HG03280 (cell line): Measurements from ENCODE around the gene MCC.

ENCODE experiments used
- ATAC-seq: cut with Tn5 transposase; IDR thresholded peaks from one replicate; pipeline ENCODE4 v1.9.1; 2021; ENCODE audit warnings: mild to moderate bottlenecking, moderate library complexity; ENCODE audit not compliant: unreplicated experiment

Gene MCC

GRCh38 chr5:113209498-113209897 is 278.8 kb downstream of the MCC start:
- ATAC-seq: no peak

GRCh38 chr5:113205807-113206206 is 282.4 kb downstream of the MCC start:
- ATAC-seq: no peak

DNA sequence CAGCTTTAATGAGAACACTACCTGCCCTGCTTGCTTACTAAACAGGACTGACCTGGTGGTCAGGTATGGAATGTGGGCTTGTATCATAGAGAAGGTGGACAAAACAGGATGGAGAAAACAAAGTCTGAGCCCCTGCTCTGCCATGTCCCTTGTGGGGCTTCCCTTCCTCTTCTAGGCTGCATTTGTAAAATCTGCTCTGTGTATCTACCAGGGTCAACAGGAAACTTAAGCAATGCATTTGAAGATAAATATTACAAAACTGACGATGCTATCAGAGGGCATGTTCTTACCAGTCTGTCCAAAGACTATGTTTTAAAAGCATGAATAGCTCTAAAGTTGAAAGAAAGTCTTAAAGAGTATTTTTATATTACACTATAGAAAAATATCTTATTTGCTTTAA is 282.9 kb downstream of the MCC start:
- ATAC-seq: no peak

DNA sequence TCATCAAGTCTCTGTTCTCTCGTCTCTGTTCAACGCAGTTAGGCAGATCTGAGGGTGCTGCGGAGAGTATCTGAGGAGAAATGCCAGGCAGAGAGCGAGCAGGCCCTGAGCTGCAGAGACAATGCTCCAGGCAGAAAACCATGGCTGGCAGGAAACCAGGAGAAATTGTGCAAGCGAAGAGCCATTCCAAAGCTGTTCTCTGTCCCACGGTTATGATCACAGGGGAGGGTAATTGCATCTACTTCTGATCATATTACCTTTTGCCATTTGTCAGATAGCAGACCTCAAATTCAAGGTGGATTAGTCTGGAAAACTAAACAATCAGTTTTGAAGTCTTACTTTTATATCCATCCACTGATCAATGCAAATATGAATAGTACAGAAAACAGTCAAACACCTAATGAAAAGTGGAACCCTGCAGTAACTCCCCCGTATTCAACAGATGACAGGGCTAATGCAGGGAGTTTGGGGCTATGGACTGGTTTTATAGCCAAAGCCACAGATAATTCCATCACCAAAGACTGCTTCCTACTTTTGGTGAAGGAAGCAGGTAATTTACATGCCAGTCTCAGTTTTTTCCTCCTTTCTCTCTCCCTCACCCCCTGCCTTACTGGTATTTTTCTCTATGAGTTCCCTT is 283.6 kb downstream of the MCC start:
- ATAC-seq: no peak

DNA sequence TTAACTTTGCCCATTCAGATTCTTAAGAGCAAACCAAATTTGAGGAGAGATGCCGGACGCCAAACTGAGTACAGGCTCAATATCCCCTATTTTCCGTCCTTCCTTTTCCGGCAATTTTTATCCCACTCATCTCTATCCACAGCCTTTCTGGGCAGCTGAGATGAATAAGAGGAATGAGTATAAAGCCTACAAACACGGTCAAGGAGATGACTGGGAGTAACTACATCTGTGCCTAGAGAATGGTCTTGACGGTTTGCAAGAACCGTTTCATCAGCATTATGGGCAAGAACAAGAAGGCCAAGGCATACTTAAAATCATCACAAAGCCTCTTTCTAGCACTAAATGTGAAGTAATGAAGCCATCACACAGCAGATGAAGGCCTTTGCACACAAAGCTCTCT is 284.3 kb downstream of the MCC start:
- no peak for ATAC-seq

DNA sequence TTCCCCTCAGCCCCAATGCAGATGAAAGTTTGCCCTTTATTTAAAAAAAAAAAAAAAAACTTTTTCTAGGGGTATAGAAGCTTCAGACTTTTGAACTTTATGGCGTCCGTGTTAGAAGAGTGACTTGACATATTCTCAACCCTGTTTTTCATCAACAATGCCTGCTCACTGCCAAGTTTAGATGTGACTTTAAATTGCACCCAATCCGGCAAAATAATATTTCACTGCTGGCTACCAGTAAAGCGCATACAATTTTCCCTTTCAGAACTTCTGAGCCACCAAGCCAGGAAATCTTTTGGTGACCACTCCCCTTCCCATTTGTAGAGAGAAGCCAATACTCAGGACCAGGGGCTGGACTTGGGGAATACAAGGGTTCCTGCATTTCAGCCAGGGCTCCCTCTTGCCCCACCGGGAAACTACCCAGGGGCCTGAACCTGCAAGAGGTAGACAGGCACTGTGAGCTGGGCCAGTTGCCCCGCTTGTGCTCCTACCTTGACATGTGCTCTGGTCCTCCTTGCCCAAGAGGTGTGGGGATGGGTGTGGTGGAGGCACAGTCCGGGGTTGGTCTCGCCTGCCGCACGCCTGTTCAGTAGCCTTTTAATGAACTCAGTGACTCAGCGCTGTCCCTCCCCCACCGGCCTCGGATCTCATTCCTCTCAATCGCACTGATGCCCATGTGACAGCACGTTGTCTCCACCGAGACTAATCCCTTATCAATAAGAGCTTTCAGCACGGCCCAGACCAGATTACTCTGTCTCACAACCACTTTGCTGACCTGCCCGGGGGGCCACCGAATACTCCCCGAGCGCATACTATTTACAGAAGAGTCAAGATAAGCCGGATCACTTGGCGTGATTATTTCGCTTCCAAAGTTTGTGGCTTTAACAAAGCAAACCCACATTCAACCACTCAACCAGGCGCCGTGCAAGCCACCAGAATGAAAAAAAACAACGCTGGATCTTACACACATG is 285.2 kb downstream of the MCC start:
- ATAC-seq: no peak

DNA sequence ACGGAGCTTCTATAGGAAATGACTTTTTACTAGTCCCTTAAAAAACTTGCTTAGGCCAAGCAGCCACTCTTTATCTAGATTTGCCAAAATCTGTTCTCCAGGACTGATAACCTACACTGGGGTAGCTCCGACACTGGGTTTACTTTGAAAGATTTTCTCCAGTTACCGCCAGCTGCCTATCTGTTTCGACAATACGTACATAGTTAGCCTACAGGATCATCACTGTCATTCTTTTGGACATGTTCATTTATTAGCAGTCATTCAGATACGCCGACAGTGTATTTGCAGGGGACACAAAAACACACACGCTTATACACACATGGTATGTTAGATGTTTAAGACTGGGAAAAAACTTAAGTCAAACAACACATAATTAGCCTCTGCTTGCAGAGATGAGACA is 286.0 kb downstream of the MCC start:
- ATAC-seq: no peak

GRCh38 chr5:113201715-113202114 is 286.5 kb downstream of the MCC start:
- ATAC-seq: no peak

DNA sequence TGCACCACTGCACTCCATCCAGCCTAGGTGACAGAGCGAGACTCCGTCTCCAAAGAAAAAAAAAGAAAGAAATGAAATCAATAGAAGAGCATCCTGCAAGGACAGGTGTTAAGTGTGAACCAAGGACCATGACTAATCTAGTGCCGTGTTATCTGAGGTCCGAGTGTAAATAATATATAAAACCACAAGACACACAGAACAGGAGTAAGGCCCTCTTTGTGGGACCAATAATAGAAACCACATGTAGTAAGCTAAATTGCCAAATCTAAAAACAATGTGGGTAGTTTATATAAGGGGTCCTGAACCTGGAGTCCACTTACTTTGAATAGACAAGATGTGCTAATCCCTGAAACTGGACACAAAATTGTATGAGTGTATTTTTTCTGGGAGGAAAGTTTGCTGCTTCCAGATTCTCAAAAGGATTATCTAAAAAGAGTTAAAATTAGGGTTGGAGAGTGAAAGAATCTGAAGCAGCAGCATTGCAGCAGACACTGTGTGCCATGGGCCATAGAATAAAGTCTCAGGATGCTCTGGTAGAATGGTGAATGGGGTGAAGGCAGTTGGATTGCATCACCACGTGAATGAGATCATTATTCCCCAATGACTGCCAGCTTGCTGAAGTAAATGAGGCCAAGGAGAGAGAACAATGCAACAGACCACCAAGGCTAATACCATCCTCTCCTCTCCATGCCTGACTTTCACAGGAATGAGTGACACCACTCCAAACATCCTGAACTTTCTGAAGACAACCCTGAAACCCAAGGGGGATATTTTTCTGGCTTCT is 288.9 kb downstream of the MCC start:
- no peak for ATAC-seq

- no peak for ATAC-seq
These were observed 290.6 kb downstream of the MCC start for GRCh38 chr5:113197456-113198200.

GRCh38 chr5:113195771-113196170 is 292.5 kb downstream of the MCC start:
- no peak for ATAC-seq

- ATAC-seq: no peak
These were observed 293.0 kb downstream of the MCC start for GRCh38 chr5:113195251-113195650.

- no peak for ATAC-seq
These were observed 293.7 kb downstream of the MCC start for GRCh38 chr5:113194591-113194990.

DNA sequence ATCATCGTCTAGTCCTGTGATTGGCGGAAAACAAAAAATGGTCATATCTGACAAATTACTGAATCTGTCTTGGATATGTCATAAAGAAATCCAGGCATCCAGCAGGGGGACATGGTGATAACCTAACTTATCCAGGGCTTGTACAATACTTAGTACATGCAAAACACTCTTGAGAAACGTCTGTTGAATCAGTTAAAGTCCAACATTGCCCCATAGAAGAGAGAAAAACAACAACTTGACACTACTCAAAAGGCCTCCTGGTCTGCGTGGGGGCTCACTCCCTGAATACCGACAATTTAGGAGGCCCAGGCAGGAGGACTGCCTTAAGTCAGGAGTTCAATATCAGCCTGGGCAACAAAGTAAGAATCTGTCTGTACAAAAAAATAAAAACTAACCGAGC is 294.1 kb downstream of the MCC start:
- ATAC-seq: no peak

DNA sequence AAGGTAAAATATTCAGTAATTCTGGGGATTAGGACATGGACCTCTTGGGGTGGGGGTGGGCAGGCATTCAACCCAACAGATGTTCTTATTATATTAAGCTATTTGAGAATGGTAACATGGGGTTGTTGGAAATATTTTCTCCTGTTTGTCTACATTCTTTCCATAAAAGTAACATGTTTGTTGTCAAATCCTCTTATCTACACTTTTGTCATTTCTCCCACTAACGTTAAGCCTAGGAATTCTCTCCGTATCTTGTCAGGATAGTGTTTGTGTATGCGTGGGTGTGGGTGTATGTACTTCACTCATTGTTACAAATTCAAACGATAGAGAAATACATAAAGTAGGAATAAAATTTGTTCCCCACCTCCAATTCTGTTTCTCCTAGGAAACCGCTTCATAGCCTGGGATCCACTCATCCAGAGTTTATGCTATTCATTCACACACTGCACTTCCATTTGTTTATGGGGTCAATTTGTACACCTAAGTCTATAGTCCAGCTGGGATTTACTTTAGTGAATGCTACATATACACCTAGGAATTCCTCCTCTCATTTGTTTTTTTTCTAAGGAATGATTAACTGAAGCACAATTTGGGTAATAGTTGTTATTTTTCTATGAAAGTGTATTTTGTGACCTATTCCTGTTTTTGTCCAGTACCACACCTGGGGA is 294.8 kb downstream of the MCC start:
- no peak for ATAC-seq

DNA sequence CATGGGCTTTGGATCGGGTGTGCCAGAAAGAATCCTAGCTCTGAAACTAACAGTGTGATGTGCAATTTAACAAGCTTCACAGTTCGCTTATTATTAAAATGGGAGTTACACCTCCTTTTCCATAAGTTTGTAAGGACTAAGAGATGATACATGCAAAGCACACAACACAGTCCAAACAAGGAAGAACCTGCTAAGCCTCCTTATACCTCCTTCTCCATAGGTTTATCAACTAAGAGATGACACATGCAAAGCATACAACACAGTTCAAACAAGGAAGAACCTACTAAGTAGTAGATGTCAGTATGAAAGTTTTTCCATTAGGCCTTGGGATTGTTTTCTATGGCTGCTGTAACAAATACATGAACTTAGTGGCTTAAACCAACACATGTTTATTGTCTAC is 295.7 kb downstream of the MCC start:
- no peak for ATAC-seq

DNA sequence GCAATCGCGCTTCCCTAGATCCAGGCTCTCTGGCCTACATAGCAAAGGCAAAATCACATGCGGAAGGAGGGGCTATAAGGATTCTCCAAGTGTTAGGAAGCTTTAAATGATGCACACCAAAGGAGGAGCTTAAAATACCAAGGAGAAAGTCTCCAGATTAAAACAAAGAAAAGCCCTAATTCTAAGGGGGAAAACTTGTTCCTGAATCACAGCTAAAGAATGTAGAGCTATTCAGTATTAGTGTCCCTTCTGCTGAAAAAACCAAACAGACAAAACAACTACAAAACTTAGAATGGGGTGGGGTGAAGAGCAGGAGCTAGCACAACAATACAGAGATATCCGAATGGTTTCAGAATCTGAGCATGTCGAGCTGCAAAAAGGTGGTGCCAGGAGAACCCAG is 297.9 kb downstream of the MCC start:
- ATAC-seq: no peak

DNA sequence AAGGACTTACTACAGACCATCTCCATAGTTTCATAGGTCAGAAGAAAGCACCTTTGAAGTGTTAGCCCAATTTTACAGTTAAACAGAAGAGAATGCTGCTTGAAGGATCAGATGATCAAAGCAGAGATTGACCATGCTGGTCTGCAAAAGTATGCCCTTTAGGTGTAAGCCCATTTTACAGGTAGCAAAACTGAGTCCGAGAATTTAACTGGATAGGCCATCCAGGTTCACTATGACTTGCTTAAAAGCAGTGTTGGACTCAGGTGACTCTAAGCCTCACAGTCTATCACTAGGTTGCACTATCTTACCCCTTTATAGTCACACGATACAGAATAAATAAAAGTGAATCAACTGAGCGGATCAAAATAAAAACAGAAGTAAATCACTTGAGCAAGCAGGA is 299.0 kb downstream of the MCC start:
- ATAC-seq: no peak

DNA sequence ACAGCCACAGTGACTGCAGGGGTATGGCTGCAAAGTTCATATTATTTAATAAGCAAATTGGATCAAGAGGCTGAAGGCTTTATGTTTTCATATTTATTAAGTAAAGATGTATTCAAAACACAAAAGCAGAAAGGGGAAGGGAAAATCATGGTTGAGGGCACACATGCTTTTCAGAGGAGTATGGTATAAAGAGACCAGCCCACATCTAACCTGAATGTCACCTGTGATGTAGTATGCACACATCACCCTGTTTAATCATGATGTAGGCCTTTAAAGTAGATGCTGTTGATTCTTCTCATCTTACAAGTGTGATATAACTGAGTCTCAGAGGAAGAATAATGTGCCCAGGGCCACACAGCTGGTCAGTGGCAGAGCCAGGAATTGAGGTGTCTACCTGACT is 299.8 kb downstream of the MCC start:
- ATAC-seq: no peak

DNA sequence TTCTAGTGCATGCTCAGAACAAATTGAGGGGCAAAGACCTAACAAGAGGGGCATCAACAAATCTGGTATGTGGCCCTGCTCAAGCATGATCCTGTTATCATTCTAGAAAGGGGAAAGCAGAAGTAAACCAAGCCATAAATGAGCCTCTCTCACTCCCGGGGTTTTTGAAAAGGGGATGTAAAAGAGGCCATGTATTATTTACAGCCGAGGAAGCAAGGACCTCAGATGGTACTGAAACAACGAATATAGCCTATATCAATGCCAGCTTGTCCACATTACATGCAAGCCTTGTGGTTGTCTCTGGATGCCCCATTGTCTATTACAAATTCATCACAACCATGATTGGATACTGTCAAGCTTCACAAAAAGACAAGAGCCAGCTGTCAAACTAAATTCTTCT is 300.3 kb downstream of the MCC start:
- no peak for ATAC-seq
